Astrocyte of the spinal cord (primary cell): ENCODE data around the gene FAM171A1.

Experiments
- DNase-seq: peaks from one replicate; pipeline ENCODE4 v3.0.0; 2011; ENCODE audit warnings: low read depth, low spot score
- H3K4me3 ChIP-seq: 2 replicates; pipeline ENCODE4 v1.5.1; 2011; ENCODE audit warnings: low read depth, mild to moderate bottlenecking, low read length, moderate library complexity
- in situ Hi-C: cut with HindIII; loops from 2 replicates; pipeline ENCODE4 v1.10.0; 2017; ENCODE audit warnings: low sequenced_read_pairs
- TF ChIP-seq, protein P1 (sequence below): IDR thresholded peaks from 2 replicates; pipeline ENCODE4 v1.5.1; 2012; ENCODE audit warnings: low read depth, mild to moderate bottlenecking, low read length, inconsistent platforms

Gene FAM171A1

DNA sequence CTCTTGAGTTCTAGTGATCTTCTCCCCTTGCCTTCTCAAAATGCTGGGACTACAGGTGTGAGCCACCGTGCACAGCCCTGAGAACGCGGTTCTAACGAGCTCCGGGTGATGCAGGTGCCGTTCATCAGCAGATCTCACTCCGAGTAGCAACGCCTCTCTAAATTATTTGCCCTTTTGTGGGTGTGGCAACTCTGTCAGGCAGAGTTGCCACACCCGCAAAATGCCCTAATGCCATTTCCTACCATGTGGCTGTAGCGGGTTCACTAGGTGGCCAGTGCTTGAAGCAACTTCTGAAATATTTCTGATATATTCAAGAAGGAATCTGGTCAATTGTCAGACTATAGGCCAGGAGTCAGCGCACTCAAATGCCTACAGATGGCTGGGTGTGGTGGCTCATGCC, 139.7 kb downstream of the FAM171A1 start:
- no peak overlapping the region for H3K4me3 ChIP-seq
- TF ChIP-seq, protein P1, sequence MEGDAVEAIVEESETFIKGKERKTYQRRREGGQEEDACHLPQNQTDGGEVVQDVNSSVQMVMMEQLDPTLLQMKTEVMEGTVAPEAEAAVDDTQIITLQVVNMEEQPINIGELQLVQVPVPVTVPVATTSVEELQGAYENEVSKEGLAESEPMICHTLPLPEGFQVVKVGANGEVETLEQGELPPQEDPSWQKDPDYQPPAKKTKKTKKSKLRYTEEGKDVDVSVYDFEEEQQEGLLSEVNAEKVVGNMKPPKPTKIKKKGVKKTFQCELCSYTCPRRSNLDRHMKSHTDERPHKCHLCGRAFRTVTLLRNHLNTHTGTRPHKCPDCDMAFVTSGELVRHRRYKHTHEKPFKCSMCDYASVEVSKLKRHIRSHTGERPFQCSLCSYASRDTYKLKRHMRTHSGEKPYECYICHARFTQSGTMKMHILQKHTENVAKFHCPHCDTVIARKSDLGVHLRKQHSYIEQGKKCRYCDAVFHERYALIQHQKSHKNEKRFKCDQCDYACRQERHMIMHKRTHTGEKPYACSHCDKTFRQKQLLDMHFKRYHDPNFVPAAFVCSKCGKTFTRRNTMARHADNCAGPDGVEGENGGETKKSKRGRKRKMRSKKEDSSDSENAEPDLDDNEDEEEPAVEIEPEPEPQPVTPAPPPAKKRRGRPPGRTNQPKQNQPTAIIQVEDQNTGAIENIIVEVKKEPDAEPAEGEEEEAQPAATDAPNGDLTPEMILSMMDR, result no peak
- DNase-seq, result no peak
- in situ Hi-C loops, result no loop called here

- in situ Hi-C loops, result no loop called here
- no peak for DNase-seq
- no peak overlapping the region for H3K4me3 ChIP-seq
- TF ChIP-seq, protein P1, result no peak
Observed at GRCh38 chr10:15230257-15230656, 140.8 kb downstream of the FAM171A1 start.

GRCh38 chr10:15229268-15229667, 141.8 kb downstream of the FAM171A1 start:
- TF ChIP-seq, protein P1, result no peak
- H3K4me3 ChIP-seq, result no peak overlapping the region
- in situ Hi-C loops, result no loop called here
- no peak for DNase-seq

GRCh38 chr10:15228426-15228825, 142.7 kb downstream of the FAM171A1 start:
- no peak for DNase-seq
- H3K4me3 ChIP-seq, result no peak overlapping the region
- in situ Hi-C loops, result no loop called here
- TF ChIP-seq, protein P1, result no peak

GRCh38 chr10:15227611-15228372, 143.3 kb downstream of the FAM171A1 start:
- in situ Hi-C loops, result no loop called here
- no peak overlapping the region for H3K4me3 ChIP-seq
- TF ChIP-seq, protein P1, result no peak
- DNase-seq, result no peak

- TF ChIP-seq, protein P1, result no peak
- in situ Hi-C loops, result no loop called here
- no peak for DNase-seq
- no peak overlapping the region for H3K4me3 ChIP-seq
Observed at GRCh38 chr10:15225511-15225910, 145.6 kb downstream of the FAM171A1 start.

DNA sequence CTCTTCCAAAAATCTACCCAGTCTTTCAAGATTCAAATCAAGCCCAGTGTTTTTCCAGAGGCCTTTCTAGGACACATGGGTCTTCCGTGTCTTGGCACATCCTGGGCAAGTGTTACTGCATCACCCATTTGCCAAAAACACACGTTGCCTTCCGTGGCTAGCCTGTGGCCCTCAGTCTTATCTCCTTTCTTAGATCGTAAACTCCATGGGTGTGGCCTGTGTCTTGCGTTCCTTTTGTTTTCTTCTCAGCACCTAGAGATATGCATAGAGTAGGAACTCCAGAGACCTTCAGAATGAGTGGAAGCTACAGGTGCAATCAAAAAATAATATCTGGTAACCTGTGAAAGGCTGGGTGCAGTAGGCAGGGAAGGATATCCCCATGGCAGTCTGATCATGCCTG, 146.1 kb downstream of the FAM171A1 start:
- H3K4me3 ChIP-seq, result no peak overlapping the region
- in situ Hi-C loops, result no loop called here
- TF ChIP-seq, protein P1, result no peak
- DNase-seq, result no peak
